Astrocyte (in vitro differentiated cells and primary cell): ENCODE results near the gene RNF152. TPM values are rescaled to one million over a fixed set of nuclear protein-coding genes. Genes with fewer than 3 reads are reported as not detected.

Experiments used
- DNase-seq: peaks from one replicate; pipeline ENCODE4 v3.0.0-alpha.2; 2010; ENCODE audit warnings: low read depth
- FAIRE-seq: peaks from 2 replicates; lab custom pipeline; 2011; peaks lifted over from hg19 to GRCh38; lab: Jason Lieb, UNC
- H2AFZ ChIP-seq: 2 replicates; pipeline ENCODE4 v1.6.0; 2012; ENCODE audit warnings: low read depth, low read length, inconsistent platforms
- H3K27ac ChIP-seq: 2 replicates; pipeline ENCODE4 v1.5.1; 2011; ENCODE audit warnings: low read depth, low read length, inconsistent platforms
- H3K27me3 ChIP-seq: 2 replicates; pipeline ENCODE4 v1.6.0; 2011; ENCODE audit warnings: low read length, inconsistent platforms; ENCODE audit not compliant: insufficient read depth
- H3K36me3 ChIP-seq: 2 replicates; pipeline ENCODE4 v1.5.1; 2011; ENCODE audit warnings: low read length, inconsistent platforms; ENCODE audit not compliant: insufficient read depth
- H3K4me1 ChIP-seq: 2 replicates; pipeline ENCODE4 v1.5.1; 2011; ENCODE audit warnings: low read length, inconsistent platforms; ENCODE audit not compliant: insufficient read depth
- H3K4me2 ChIP-seq: 2 replicates; pipeline ENCODE4 v1.6.0; 2012; ENCODE audit warnings: low read length, inconsistent platforms
- H3K4me3 ChIP-seq: 2 replicates; pipeline ENCODE4 v1.5.1; 2011; ENCODE audit warnings: low read depth, mild to moderate bottlenecking, low read length, inconsistent platforms; ENCODE audit not compliant: insufficient read depth
- H3K79me2 ChIP-seq: 2 replicates; pipeline ENCODE4 v1.6.0; 2012; ENCODE audit warnings: mild to moderate bottlenecking, low read length, inconsistent platforms; ENCODE audit not compliant: insufficient read depth
- H3K9ac ChIP-seq: 2 replicates; pipeline ENCODE4 v1.6.0; 2012; ENCODE audit warnings: mild to moderate bottlenecking, low read length, inconsistent platforms
- H3K9me3 ChIP-seq: 2 replicates; pipeline ENCODE4 v1.5.1; 2012; ENCODE audit warnings: low read depth, mild to moderate bottlenecking, low read length, inconsistent platforms; ENCODE audit not compliant: insufficient read depth
- H4K20me1 ChIP-seq: 2 replicates; pipeline ENCODE4 v1.6.0; 2012; ENCODE audit warnings: low read length, inconsistent platforms; ENCODE audit not compliant: insufficient read depth
- H3K27ac Mint-ChIP-seq: one replicate; pipeline ENCODE4 v1.8.0; 2021; ENCODE audit warnings: mild to moderate bottlenecking, mixed read lengths; ENCODE audit not compliant: unreplicated experiment
- H3K27me3 Mint-ChIP-seq: one replicate; pipeline ENCODE4 v1.8.0; 2021; ENCODE audit warnings: low read depth, mixed read lengths; ENCODE audit not compliant: unreplicated experiment
- H3K36me3 Mint-ChIP-seq: one replicate; pipeline ENCODE4 v1.8.0; 2021; ENCODE audit warnings: low read depth, mixed read lengths; ENCODE audit not compliant: unreplicated experiment
- H3K4me1 Mint-ChIP-seq: one replicate; pipeline ENCODE4 v1.8.0; 2021; ENCODE audit warnings: low read depth, mixed read lengths; ENCODE audit not compliant: unreplicated experiment
- H3K4me3 Mint-ChIP-seq: one replicate; pipeline ENCODE4 v1.8.0; 2021; ENCODE audit warnings: mild to moderate bottlenecking, moderate library complexity, mixed read lengths; ENCODE audit not compliant: unreplicated experiment
- H3K9me3 Mint-ChIP-seq: one replicate; pipeline ENCODE4 v1.8.0; 2021; ENCODE audit warnings: mild to moderate bottlenecking, mixed read lengths; ENCODE audit not compliant: unreplicated experiment
- CTCF ChIP-seq: IDR thresholded peaks from 2 replicates; pipeline ENCODE4 v1.5.1; 2011; ENCODE audit warnings: low read depth, mild to moderate bottlenecking, inconsistent platforms, low read length, moderate library complexity; ENCODE audit not compliant: insufficient read depth
- EZH2 ChIP-seq: IDR thresholded peaks from 2 replicates; pipeline ENCODE4 v1.6.1; 2012; ENCODE audit warnings: mild to moderate bottlenecking, low read length, inconsistent platforms; ENCODE audit not compliant: insufficient read depth
- total RNA-seq: library from RNA; stranded (reverse); gene quantifications from 2 replicates; pipeline ENCODE4 v1.2.1, GENCODE V29; 2021

Gene RNF152
- total RNA-seq, 1 donor from 2014 or later = 68.7 TPM

- no peak for FAIRE-seq
- Histone ChIP-seq H4K20me1 (no peaks in the 10 kb centered on the region), H3K4me1 (no peaks in the 10 kb centered on the region), H3K79me2 (no peaks in the 10 kb centered on the region), H3K9me3 (peaks cover 3% of the 10 kb centered on the region), H2AFZ (no peak overlapping the region), H3K27me3 (no peaks in the 10 kb centered on the region), H3K4me2 (no peak overlapping the region), H3K27ac (no peak overlapping the region), H3K9ac (no peak overlapping the region), H3K4me3 (no peak overlapping the region), H3K36me3 (no peaks in the 10 kb centered on the region)
- no peak overlapping the region for H3K27ac Mint-ChIP-seq
- no peaks in the 10 kb centered on the region for H3K36me3 Mint-ChIP-seq
- TF ChIP-seq EZH2 (no peak), CTCF (no peak)
- H3K9me3 Mint-ChIP-seq = peaks cover 12% of the 10 kb centered on the region
- no peaks in the 10 kb centered on the region for H3K4me1 Mint-ChIP-seq
- H3K4me3 Mint-ChIP-seq = no peak overlapping the region
- no peak for DNase-seq
- no peaks in the 10 kb centered on the region for H3K27me3 Mint-ChIP-seq
Measured at GRCh38 chr18:61929881-61930640, 37.3 kb upstream of the RNF152 start.

GRCh38 chr18:61926532-61926931 is 33.7 kb upstream of the RNF152 start:
- peaks cover 3% of the 10 kb centered on the region for H3K9me3 ChIP-seq
- FAIRE-seq = no peak
- H3K4me3 ChIP-seq = no peak overlapping the region
- no peak overlapping the region for H3K27ac ChIP-seq
- Mint-ChIP-seq H3K4me3 (no peak overlapping the region), H3K27me3 (no peaks in the 10 kb centered on the region), H3K27ac (no peak overlapping the region), H3K36me3 (no peaks in the 10 kb centered on the region), H3K4me1 (peaks cover 2% of the 10 kb centered on the region), H3K9me3 (peaks cover 7% of the 10 kb centered on the region)
- no peaks in the 10 kb centered on the region for H4K20me1 ChIP-seq
- H3K27me3 ChIP-seq = no peaks in the 10 kb centered on the region
- H3K36me3 ChIP-seq = no peaks in the 10 kb centered on the region
- TF ChIP-seq EZH2 (no peak), CTCF (no peak)
- H3K79me2 ChIP-seq = no peaks in the 10 kb centered on the region
- no peak overlapping the region for H3K9ac ChIP-seq
- peaks cover 2% of the 10 kb centered on the region for H3K4me1 ChIP-seq
- H3K4me2 ChIP-seq = no peak overlapping the region
- H2AFZ ChIP-seq = no peak overlapping the region
- DNase-seq = no peak

GRCh38 chr18:61924550-61924949 is 31.7 kb upstream of the RNF152 start:
- H3K27me3 Mint-ChIP-seq = no peaks in the 10 kb centered on the region
- Histone ChIP-seq H3K4me3 (no peak overlapping the region), H3K36me3 (no peaks in the 10 kb centered on the region), H3K9ac (no peak overlapping the region), H3K9me3 (peaks cover 3% of the 10 kb centered on the region), H3K79me2 (no peaks in the 10 kb centered on the region), H2AFZ (no peak overlapping the region), H3K27me3 (no peaks in the 10 kb centered on the region), H3K27ac (no peak overlapping the region), H3K4me1 (peaks cover 3% of the 10 kb centered on the region), H4K20me1 (no peaks in the 10 kb centered on the region), H3K4me2 (no peak overlapping the region)
- no peak for TF ChIP-seq CTCF
- TF ChIP-seq EZH2 = no peak
- no peak overlapping the region for H3K4me3 Mint-ChIP-seq
- peaks cover 2% of the 10 kb centered on the region for H3K4me1 Mint-ChIP-seq
- peaks cover 6% of the 10 kb centered on the region for H3K9me3 Mint-ChIP-seq
- H3K36me3 Mint-ChIP-seq = no peaks in the 10 kb centered on the region
- H3K27ac Mint-ChIP-seq = no peak overlapping the region
- FAIRE-seq = no peak
- DNase-seq = no peak
